ENCODE measurements around the gene GPR37.

GPR37 gene

DNA sequence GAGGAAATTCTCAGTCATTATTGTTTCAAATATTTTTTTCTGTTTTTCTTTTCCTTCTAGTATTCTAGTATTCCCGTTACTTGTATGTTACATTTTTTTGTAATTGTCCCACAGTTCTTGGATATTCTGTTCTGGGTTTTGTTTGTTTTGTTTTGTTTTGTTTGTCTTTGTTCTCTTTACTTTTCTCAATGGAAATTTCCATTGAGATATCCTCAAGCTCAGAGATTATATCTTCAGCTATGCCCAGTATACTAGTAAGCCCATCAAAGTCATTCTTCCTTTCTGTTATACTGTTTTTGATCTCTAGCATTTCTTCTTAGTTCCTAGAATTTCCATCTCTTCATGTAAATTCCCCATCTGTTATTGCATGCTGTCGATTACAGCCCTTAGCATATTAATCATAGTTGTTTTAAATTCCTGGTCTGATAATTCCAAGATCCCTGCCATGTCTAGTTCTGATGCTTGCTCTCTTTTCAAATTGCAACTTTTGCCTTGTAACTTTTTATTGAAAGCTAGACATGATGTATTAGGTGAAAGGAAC, 27.8 kb downstream of the GPR37 start:
- peaks cover 6% of the 10 kb centered on the region for H3K4me1 ChIP-seq (ENCODE audit: control insufficient read depth, low read length)
- TF ChIP-seq, protein P1, sequence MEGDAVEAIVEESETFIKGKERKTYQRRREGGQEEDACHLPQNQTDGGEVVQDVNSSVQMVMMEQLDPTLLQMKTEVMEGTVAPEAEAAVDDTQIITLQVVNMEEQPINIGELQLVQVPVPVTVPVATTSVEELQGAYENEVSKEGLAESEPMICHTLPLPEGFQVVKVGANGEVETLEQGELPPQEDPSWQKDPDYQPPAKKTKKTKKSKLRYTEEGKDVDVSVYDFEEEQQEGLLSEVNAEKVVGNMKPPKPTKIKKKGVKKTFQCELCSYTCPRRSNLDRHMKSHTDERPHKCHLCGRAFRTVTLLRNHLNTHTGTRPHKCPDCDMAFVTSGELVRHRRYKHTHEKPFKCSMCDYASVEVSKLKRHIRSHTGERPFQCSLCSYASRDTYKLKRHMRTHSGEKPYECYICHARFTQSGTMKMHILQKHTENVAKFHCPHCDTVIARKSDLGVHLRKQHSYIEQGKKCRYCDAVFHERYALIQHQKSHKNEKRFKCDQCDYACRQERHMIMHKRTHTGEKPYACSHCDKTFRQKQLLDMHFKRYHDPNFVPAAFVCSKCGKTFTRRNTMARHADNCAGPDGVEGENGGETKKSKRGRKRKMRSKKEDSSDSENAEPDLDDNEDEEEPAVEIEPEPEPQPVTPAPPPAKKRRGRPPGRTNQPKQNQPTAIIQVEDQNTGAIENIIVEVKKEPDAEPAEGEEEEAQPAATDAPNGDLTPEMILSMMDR (IDR thresholded peaks at IDR 0.05; ENCODE audit: low read depth, low read length, poor library complexity, severe bottlenecking): no peak
- no peak for TF ChIP-seq EZH2phosphoT487 (IDR thresholded peaks at IDR 0.05; ENCODE audit: borderline replicate concordance, low read length)
- no peaks in the 10 kb centered on the region for H3K9me2 ChIP-seq (replicated peaks; ENCODE audit: control insufficient read depth, low read length)
- no peaks in the 10 kb centered on the region for H3K79me2 ChIP-seq (ENCODE audit: control insufficient read depth, low read length)
- no peaks in the 10 kb centered on the region for H3K9me3 ChIP-seq (ENCODE audit: control insufficient read depth, insufficient read depth, low read length)
- H3K27ac ChIP-seq (ENCODE audit: low read depth, low read length): no peak overlapping the region
- H3F3A ChIP-seq (ENCODE audit: control insufficient read depth, insufficient read depth): no peaks in the 10 kb centered on the region
- H3K4me2 ChIP-seq (ENCODE audit: low read length): no peak overlapping the region
- no peaks in the 10 kb centered on the region for H4K20me1 ChIP-seq (ENCODE audit: control insufficient read depth, insufficient read depth, low read depth, low read length)
- no peak overlapping the region for H3K4me3 ChIP-seq (ENCODE audit: low read length)
- no peaks in the 10 kb centered on the region for H3K36me3 ChIP-seq (ENCODE audit: control insufficient read depth, low read length)
- no peaks in the 10 kb centered on the region for H3K27me3 ChIP-seq (ENCODE audit: control insufficient read depth, low read length)

DNA sequence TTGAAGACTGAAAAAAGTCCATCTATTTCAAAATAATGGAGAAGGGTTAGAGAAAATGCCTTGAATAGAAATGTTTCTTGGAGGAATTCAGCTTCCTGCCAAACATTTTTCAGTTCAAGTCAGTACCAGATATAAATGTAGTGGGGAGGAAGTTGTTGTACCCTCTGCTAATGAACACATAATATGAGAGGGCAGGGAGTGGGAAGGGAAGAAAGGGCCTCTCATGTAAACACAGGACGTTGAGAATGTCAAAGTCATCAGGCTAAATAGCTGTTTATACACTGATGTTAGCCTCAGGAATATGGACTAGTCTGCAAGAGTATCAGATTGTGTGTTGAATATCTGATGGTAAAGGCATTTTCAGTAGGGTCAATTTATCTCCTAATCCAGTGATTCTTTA, 37.0 kb downstream of the GPR37 start:
- Histone ChIP-seq H3K27ac (ENCODE audit: low read depth, low read length) (no peak overlapping the region), H3K4me2 (ENCODE audit: low read length) (no peak overlapping the region), H3K27me3 (ENCODE audit: control insufficient read depth, low read length) (no peaks in the 10 kb centered on the region), H3K36me3 (ENCODE audit: control insufficient read depth, low read length) (no peaks in the 10 kb centered on the region), H3K9me3 (ENCODE audit: control insufficient read depth, insufficient read depth, low read length) (no peaks in the 10 kb centered on the region), H3K4me1 (ENCODE audit: control insufficient read depth, low read length) (no peaks in the 10 kb centered on the region), H4K20me1 (ENCODE audit: control insufficient read depth, insufficient read depth, low read depth, low read length) (no peaks in the 10 kb centered on the region), H3F3A (ENCODE audit: control insufficient read depth, insufficient read depth) (no peaks in the 10 kb centered on the region), H3K79me2 (ENCODE audit: control insufficient read depth, low read length) (no peaks in the 10 kb centered on the region), H3K4me3 (ENCODE audit: low read length) (no peak overlapping the region), H3K9me2 (replicated peaks; ENCODE audit: control insufficient read depth, low read length) (no peaks in the 10 kb centered on the region)
- TF ChIP-seq, protein P1 (IDR thresholded peaks at IDR 0.05; ENCODE audit: low read depth, low read length, poor library complexity, severe bottlenecking): no peak
- TF ChIP-seq EZH2phosphoT487 (IDR thresholded peaks at IDR 0.05; ENCODE audit: borderline replicate concordance, low read length): no peak

DNA sequence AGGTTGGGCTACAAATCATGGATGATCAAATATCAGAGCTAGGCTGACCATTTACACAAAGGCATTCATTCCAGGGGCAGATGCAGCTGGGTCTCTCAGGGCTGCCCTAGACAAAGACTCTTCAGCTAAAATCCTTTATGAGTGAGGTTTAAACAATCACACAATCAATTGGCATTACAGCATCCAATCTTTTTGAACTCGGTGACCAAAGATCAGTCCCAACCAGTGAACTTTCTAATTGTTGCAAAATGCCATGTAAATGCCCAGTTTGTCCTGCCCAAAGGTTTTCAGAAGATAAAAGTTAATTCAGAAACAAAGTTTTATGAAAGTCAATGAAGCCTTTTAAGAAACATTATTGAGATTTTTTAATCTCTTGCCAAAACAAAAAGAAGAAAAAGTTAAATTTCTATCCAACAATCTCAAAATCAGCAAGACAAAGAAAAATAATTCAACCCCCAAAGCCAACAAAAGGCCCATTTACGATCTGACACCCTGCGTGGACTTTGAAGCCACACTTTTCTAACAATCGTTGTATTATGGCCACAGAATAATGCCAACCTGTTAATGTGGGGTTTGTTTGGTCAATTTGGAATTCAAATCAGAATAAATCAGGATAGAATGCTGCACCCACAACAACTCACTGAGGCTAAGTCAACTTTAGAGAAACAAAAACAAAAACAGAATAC, 40.9 kb downstream of the GPR37 start:
- H3K27ac ChIP-seq (ENCODE audit: low read depth, low read length): no peak overlapping the region
- no peaks in the 10 kb centered on the region for H3K9me2 ChIP-seq (replicated peaks; ENCODE audit: control insufficient read depth, low read length)
- no peaks in the 10 kb centered on the region for H4K20me1 ChIP-seq (ENCODE audit: control insufficient read depth, insufficient read depth, low read depth, low read length)
- H3K79me2 ChIP-seq (ENCODE audit: control insufficient read depth, low read length): no peaks in the 10 kb centered on the region
- no peaks in the 10 kb centered on the region for H3K36me3 ChIP-seq (ENCODE audit: control insufficient read depth, low read length)
- no peaks in the 10 kb centered on the region for H3K27me3 ChIP-seq (ENCODE audit: control insufficient read depth, low read length)
- H3K9me3 ChIP-seq (ENCODE audit: control insufficient read depth, insufficient read depth, low read length): no peaks in the 10 kb centered on the region
- no peak overlapping the region for H3K4me2 ChIP-seq (ENCODE audit: low read length)
- TF ChIP-seq EZH2phosphoT487 (IDR thresholded peaks at IDR 0.05; ENCODE audit: borderline replicate concordance, low read length): no peak
- TF ChIP-seq, protein P1 (IDR thresholded peaks at IDR 0.05; ENCODE audit: low read depth, low read length, poor library complexity, severe bottlenecking): no peak
- no peaks in the 10 kb centered on the region for H3K4me1 ChIP-seq (ENCODE audit: control insufficient read depth, low read length)
- no peak overlapping the region for H3K4me3 ChIP-seq (ENCODE audit: low read length)
- H3F3A ChIP-seq (ENCODE audit: control insufficient read depth, insufficient read depth): no peaks in the 10 kb centered on the region

Measured in DOHH2 (cell line).